ENCODE measurements around the gene NOSTRIN. TPM values are rescaled to one million over a fixed set of nuclear protein-coding genes. Genes with fewer than 3 reads are reported as not detected.
"Not testable (repeated sequence)": the region's sequence is repeated elsewhere in the genome, so short reads cannot be mapped to it uniquely, and the experiment has no call there.

Gene NOSTRIN
- total RNA-seq, result 4.5 and 34.9 TPM in 2 replicates

- peak; percentile 26 for DNase-seq
These were observed at the start of gene NOSTRIN for GRCh38 chr2:168801961-168802858. TSS of gene NOSTRIN (plus strand) at chr2:168802637. CDS start at chr2:168802647, 10 bp downstream.

DNA sequence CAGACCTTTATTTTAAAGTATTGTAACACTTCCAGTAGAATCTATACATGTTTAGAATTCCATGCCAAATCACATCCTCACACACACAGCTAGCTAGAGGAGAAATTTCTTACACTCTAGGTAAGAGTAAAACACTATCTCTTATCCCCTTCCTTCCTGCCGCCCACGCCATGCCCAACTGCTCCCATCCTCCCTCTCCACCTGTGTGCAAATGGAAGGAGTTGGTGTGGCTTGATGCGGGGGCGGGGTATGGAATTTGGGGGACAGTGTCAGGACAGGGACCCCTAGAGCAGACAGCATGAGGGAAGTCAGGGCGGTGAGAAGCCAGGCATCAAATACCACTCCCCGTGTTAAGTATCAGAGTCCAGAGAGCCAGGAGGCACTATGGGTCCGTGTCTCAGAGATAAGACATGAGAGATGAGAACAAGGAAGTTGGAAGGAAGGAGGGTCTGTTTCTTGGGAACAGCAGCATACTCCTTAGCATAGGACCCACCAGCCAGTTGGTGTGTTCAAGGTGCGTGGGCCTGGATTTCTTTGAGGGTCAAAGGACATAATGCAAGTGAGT is 48.6 kb upstream of the NOSTRIN start:
- DNase-seq, result no peak

DNA sequence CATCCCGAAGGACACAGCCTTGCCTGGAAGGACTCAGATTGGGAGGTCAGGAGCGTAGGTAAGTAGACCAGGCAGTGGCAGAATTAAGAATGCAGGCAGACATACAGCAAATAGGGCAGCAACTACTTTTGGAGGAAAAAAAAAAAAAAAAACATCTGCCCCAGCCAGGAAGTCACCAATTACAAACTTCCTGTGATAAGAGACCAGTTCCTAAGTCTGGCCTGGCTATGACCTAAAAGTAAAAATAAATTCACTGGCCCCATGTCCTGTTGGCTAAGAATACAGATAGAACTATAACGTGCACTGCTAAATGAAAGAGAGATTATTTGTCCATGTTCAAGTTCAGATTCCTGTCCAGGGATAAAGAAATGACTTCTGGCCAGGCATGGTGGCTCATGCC is 45.2 kb upstream of the NOSTRIN start:
- peak; percentile 57 for DNase-seq

DNA sequence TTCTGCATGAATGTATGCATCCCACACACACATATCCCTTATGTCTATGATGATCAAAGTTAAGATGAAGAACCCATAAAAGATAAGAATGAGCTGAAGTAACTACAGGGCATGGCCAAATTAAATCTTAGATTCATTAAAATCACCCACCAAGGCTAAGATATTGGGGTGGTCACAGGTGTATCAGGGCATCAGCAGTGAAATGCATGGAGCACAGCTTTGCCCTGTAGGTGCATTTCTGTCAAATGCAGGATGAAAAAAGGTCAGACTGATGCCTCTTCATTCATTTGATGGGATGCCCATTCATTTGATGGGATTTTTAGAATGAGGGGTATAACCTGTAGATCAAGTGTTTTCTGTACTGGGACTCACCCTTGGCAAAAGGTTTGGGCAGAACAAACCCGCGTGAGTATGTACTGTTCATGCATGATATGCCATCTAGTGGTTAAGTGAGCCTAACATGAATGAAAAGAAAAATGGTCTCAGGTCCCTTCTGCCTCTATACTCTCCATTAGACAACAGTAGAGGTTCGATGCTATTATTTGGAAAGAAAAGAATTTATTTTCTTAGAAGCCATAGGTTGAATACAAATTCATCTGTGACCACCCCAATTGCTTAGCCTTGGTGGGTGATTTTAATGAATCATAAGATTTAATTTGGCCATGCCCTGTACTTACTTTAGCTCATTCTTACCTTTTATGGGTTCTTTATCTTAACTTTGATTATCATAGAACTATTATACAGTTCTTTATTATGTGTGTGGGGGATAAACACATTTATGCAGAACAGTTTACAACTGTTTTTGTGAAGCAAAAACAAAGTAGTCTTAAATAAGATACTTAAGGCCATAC is 43.2 kb upstream of the NOSTRIN start:
- peak; percentile 78 for DNase-seq

DNA sequence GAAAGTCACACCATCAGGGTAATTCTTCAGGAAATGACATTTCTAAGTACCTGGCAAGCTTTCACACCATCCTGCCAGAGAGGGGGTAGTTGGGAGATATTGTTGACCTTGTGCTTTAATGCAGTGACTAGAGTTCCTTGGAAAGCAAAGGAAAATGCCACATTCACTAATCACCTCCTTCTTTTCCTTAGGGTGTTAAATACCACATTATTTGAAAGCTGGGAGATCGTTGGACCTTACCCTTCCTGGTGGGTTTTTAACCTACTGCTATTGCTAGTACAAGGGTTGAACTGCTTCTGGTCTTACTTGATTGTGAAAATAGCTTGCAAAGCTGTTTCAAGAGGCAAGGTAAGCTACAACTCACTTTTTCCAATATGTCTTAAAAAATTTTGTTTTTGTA is 37.0 kb upstream of the NOSTRIN start:
- DNase-seq, result no peak

DNA sequence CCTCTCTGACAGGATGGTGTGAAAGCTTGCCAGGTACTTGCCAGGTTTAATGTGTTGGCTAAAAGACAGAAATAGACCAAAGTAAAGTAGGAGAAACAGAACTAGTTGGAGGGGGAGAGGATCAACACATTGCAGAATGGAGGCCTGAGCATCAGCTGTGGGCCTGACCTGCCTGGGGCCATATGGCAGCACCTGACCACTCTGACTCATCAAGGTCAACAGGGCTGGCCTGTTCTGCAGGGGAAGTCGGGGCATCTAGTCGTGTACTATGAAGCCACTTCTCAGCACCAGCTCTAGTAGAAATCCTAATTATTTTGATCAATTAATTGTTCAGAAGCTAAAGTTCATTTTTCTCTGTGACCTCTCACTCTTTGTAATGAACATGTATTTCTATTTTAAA is 35.8 kb upstream of the NOSTRIN start:
- no peak for DNase-seq

- no peak for DNase-seq
These were observed 35.2 kb upstream of the NOSTRIN start for GRCh38 chr2:168767258-168767657.

GRCh38 chr2:168768357-168768756 is 34.1 kb upstream of the NOSTRIN start:
- DNase-seq, result not testable (repeated sequence)

- no peak for DNase-seq
These were observed 31.6 kb upstream of the NOSTRIN start for GRCh38 chr2:168770796-168771195.

GRCh38 chr2:168772704-168773103 is 29.7 kb upstream of the NOSTRIN start:
- DNase-seq, result no peak

GRCh38 chr2:168773128-168773527 is 29.3 kb upstream of the NOSTRIN start:
- DNase-seq, result no peak

DNA sequence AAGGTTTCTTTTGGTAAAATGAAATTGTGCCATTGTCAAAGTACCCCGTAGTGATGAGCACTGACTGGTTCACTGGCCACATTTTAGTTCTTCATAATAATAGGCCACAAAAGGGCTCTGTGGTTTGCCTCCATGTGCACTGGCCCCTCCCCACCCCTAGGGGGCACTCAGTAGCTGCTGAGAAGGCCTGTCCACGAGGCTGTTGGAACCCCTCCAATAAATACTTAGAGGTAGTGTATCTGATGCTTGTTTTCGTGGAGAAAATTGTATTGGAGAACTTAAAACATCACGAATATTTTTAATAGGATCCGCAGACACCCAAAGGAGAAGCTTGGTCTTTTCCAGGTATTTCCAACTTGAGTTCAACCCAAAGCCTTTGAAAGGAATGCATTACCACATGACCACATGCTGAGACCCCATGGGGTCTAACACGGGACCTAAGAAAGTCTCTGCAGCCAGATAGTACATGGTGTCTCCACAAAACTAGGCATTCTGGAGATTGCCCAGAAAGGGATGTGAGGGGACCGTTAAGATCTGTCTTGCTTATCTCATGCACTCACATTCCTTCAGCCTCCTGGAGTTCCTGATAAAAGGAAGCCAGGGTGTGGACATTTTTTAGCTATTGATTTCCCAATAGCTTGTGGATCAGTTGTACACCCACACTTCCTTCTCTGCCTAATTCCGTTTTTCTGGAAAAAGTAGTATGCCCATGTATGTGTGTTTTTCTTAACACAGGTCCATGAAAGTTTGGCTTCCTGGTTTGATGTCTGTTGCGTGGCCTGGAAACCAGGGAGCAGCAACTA is 28.5 kb upstream of the NOSTRIN start:
- DNase-seq, result peak; percentile 90

DNA sequence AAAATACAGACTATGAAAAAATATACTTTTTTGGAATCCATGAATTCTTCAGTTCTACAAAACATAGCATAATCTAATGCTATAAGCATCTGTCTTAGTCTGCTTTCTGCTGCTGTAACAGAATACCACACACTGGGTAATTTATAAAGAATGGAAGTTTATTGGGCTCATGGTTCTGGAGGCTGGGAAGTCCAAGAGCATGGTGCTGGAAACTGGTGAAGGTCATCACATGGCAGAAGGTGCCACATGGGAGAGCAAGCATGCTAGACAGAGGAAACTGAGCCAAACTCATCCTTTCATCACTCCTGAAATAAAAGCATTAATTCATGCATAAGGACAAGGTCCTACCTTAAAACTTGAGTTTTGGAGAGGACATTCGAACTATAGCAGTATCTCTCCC is 26.6 kb upstream of the NOSTRIN start:
- no peak for DNase-seq

DNA sequence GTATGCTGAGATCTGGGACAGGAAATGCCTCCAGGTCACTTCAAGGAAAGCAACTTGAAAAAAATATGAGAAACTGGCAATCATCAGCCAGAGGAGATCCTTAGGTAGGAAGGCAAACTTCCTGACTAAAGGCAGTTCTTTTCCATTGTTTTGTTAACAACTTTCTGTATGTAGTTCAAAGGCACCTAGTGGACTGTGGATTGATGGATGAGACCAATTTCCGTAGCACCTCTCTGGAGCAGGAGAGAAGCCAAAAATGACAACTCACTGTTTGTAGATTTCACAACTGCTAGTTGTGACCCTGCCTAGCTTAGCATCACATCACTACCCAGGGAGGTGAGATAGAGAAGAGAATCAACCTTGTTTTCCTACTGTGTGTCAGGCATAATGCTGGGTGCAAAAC is 21.8 kb upstream of the NOSTRIN start:
- DNase-seq, result peak; percentile 44

DNA sequence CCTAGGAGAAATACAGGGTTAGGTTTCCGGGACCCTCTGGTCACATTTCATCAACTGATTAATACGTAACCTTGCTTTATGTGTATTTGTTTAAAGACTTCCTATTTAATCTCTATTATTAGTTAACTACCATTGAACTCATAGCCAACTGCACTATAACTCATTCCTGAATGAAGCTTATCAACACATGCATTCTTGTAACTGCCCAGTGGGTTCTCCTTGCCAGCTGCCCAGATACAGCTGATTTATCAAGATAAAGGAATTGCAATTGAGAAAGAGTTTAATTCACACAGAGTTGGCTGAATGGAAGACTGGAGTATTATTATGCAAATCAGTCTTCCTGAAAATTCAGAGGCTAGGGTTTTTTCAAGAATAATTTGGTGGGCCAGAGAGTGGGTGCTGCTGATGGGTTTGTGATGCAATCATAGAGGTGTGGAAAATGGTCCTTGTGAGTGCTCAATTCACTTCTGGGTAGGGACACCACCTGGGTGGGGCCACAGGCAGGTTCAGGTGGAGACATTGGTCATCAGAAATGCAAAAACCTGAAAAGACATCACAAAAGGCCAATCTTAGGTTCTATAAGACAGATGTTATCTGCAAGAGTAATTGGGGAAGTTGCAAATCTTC is 21.1 kb upstream of the NOSTRIN start:
- DNase-seq, result peak; percentile 34

DNA sequence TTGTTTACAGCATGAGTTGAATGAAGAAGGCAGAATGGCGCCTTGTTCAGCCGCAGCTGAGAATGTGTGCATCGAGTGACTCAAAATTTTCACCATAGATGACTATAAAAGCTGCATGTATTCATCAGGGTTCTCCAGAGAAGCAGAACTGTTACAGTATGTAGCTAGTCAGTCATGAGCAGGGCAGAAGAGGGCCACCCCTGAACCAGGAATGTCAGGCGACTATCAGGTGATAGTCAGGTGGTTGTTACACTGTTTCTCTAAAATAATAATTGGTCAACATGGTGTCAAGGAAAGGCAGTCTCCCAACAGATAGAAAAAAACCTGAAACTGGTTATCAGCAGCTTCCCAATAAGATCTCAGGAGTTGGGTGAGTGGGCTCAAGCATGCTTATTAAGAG is 20.2 kb upstream of the NOSTRIN start:
- DNase-seq, result no peak

- DNase-seq, result no peak
These were observed 17.4 kb upstream of the NOSTRIN start for GRCh38 chr2:168784993-168785392.

GRCh38 chr2:168787098-168787781 is 15.2 kb upstream of the NOSTRIN start:
- no peak for DNase-seq

- no peak for DNase-seq
These were observed 14.6 kb upstream of the NOSTRIN start for GRCh38 chr2:168787782-168788376.

DNA sequence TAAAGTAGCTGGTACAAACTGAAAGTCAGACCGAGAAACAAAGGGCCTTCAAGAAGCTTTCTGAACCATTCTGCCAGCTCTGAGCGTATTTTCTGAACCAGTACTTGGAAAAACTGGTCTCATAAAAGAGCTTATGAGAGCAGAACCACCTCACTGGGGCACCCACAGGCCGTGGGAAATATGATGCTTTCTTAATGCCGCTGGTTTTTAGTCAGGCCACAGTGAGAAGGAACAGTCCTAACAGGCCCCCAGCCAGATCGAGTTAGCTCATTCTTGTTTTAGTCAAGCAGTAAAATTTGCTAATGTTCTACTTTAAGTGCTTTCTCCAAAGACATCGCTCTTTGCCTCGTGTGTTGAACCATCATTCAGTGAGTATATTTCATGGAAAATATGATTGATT is 12.7 kb upstream of the NOSTRIN start:
- DNase-seq, result no peak
